Activated CD4-positive, alpha-beta T cell treated with anti-CD3 and anti-CD28 coated beads, Interleukin-10, Interleukin-2, amounts not matched to agents 100 ng/mL and 50 ng/mL, durations not matched to agents 16 hours and 8 hours (primary cell): ENCODE measurements around the gene SDCCAG8.

Source experiments
- DNase-seq: peaks from one replicate; pipeline ENCODE4 v3.0.0-alpha.2; 2020

Gene SDCCAG8

DNA sequence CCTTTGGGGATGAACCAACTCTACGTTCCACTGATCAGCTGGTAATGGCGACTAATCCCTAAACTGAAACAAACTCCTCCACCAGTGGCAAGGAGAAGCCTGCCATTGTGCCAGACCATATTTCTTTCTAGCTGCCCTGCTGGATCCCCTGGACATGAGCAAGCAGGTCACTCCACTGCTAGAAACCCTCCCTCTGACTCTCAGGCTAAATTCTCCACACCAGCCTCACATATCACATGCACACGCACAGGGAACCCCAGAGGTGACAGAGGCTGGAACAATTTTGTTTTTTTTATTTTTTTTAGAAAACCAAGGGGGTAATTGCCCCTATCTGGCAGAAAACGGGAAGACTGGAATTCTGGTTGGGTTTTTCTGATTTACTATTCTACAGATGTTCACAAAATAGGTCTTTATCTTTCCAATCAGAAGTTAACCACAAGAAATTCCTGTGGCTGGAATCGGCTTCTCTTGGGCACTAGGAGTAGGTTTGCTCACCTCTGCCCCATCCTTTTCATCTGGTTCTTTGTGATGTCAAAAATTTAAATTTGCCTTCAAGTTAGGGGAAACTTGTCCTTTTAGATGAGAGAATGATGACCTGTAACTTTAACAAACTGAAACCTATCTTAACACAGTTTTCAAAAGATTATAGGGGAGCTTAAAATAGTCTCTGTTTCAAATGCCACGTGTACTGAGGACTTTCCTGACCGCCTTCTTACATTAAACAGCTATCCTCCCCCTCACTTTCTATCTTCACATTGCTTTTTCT is 258.1 kb downstream of the SDCCAG8 start:
- no peak for DNase-seq

- no peak for DNase-seq
These were observed 259.1 kb downstream of the SDCCAG8 start for GRCh38 chr1:243514927-243515326.

- DNase-seq, result no peak
These were observed 265.0 kb downstream of the SDCCAG8 start for GRCh38 chr1:243520831-243521230.

DNA sequence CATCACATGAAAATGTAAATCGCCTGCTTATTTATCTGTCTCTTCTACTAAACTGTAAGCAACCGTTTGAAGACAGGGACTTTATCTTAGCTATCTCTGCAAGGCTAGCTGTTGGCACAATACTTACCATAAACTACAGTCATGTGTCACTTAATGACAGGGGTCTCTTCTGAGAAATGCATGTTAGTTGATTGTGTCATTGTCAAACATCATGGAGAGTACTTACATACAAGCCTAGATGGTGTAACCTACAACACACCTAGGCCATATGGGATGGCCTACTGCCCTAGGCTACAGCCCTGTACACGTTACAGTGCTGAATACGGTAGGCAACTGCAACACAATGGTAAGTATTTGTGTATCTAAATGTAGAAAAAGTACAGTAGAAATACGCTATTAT is 267.9 kb downstream of the SDCCAG8 start:
- no peak for DNase-seq

GRCh38 chr1:243525085-243525487 is 269.2 kb downstream of the SDCCAG8 start:
- DNase-seq, result peak; percentile 30

GRCh38 chr1:243526180-243526579 is 270.3 kb downstream of the SDCCAG8 start:
- DNase-seq, result no peak

DNA sequence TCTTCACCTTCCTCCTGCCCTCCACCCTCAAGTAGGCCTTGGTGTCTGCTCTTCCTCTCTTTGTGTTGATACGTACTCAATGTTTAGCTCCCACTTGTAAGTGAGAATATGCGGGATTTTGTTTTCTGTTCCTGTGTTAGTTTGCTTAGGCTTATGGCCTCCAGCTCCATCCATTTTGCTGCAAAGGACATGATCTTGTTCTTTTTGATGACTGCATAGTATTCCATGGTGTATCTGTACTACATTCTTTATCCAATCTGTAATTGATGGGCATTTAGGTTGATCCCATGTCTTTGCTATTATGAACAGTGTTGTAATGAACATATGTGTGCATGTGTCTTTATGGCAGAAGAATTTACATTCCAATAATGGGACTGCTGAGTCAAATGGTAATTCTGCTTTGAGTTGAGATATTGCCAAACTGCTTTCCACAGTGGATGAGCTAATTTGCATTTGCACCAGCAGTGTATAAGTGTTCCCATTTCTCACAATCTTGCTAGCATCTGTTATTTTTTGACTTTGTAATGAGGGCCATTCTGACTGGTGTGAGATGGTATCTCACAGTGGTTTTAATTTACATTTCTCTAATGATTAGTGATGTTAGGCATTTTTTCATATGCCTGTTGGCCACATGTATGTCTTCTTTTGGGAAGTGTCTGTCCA is 272.7 kb downstream of the SDCCAG8 start:
- DNase-seq, result peak; percentile 45

DNA sequence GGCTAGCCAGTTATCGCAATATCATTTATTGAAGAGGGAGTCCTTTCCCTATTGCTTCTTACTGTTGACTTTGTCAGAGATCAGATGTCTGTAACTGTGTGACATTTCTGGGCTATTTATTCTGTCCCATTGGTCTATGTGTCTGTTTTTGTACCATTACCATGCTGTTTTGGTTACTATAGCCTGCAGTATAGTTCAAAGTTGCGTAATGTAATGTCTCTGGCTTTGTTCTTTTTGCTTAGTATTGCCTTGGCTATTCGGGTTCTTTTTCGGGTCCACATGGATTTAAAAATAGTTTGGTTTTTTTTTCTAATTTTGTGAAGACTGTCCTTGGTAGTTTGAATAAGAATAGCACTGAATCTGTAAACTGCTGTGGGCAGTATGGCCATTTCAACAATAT is 273.7 kb downstream of the SDCCAG8 start:
- no peak for DNase-seq

DNA sequence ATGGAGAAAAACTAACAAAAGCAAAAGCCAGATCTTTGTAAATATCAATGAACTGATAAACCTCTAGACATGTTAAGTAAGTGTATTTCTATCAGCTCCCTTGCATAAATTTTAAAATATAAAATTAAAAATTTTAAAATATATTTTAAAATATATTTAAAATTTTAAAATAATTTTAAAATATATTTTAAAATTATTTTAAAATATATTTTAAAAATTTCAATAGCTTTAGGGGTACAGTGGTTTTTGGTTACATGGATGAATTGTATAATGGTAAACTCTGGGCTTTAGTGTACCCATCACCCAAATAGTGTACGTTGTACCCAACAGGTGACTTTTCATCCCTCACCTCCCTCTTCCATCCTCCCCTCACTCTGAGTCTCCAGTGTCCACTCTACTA is 279.2 kb downstream of the SDCCAG8 start:
- no peak for DNase-seq

DNA sequence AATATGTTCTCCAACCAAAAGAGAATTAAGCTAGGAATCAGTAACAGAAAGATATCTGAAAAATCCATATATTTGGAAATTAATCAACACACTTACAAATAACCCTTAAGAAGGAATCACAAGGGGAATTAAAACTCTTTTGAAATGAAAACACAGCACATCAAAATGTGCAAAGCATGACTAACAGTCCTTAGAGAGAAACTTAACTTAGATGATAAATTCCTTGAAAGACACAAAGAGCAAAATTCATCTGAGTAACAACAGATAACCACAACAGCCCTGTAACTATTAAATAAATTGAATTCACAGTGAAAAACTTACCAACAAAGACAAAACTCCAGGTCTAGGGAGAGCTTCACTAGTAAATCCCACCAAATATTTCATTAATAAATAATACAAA is 283.8 kb downstream of the SDCCAG8 start:
- no peak for DNase-seq

DNA sequence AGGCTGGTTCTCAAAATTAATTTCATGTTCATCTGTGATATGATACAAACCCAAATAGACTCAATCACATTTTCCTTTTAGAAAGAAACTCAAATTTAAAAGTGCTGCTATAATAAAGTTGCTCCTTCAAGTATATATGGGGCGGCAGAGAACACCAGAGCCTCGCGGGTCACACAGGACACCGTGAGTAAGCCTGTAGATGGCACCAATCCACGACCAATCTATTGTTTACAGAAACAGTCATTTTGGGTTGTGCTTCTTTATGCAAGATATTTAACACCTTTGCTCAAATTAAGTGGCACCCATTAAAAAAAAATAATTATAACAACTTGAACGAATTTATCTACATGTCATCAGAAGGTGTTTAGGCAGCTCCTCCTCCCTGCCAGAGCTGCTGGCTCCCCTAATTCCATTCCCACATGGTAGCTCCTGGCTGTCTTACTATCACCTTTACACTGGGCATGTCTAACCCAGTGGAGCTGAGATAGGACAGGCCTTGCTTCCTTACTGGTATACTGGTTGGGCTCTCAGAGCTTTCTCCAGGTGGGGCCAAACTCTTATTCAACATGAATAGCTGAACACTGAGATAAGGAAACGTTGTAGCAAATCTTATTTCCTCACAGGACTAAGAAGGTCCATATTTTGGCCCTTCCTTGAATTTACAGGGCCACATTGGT is 287.0 kb downstream of the SDCCAG8 start:
- DNase-seq, result no peak

- DNase-seq, result no peak
These were observed 287.7 kb downstream of the SDCCAG8 start for GRCh38 chr1:243543501-243543900.

DNA sequence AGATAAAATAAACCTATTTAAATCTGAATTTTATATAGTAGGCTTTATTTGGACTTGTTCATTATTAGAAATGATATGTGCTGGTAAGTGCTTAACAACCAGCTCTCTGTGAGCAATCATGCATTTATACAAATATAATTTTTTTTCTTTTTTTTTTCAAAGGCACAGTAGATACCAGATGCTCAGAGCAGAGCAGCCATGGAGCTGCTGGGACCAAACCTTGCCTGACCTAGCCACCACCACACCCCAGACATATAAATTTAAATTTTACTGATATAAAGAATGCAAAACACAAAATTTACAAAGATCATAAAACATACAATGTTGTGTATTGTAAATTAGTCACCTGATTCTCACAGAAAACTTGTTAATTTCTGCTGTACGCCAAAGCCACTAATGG is 290.6 kb downstream of the SDCCAG8 start:
- DNase-seq, result no peak

GRCh38 chr1:243547891-243548290 is 292.1 kb downstream of the SDCCAG8 start:
- no peak for DNase-seq

GRCh38 chr1:243548516-243548915 is 292.7 kb downstream of the SDCCAG8 start:
- no peak for DNase-seq

GRCh38 chr1:243549108-243549507 is 293.3 kb downstream of the SDCCAG8 start:
- no peak for DNase-seq
